Memory B cell (primary cell): Measurements from ENCODE around the gene LRRK1.

ENCODE experiments used
- ATAC-seq: fragments of 150-1000 bp; cut with Tn5 transposase; 2 replicates; pipeline ENCODE4 v1.10.0; 2021; ENCODE audit warnings: low read depth, mild to moderate bottlenecking, moderate library complexity
- DNase-seq, 2 donors: peaks; one replicate each; pipeline ENCODE4 v3.0.0; 2022; ENCODE audit warnings: low spot score in 2 of 2
- H3K27ac Mint-ChIP-seq: one replicate; pipeline ENCODE4 v1.8.0; 2022; ENCODE audit warnings: mild to moderate bottlenecking, moderate library complexity, mixed read lengths
- H3K27me3 Mint-ChIP-seq: one replicate; pipeline ENCODE4 v1.8.0; 2022; ENCODE audit warnings: mixed read lengths
- H3K36me3 Mint-ChIP-seq: one replicate; pipeline ENCODE4 v1.8.0; 2022; ENCODE audit warnings: mild to moderate bottlenecking, mixed read lengths
- H3K4me1 Mint-ChIP-seq: one replicate; pipeline ENCODE4 v1.8.0; 2022; ENCODE audit warnings: mixed read lengths
- H3K4me3 Mint-ChIP-seq: one replicate; pipeline ENCODE4 v1.8.0; 2022; ENCODE audit warnings: mild to moderate bottlenecking, moderate library complexity, mixed read lengths
- H3K9me3 Mint-ChIP-seq: one replicate; pipeline ENCODE4 v1.8.0; 2022; ENCODE audit warnings: mixed read lengths

LRRK1 gene

GRCh38 chr15:101038327-101039003, 119.3 kb downstream of the LRRK1 start:
- DNase-seq (no peak), ATAC-seq (no peak)
- Mint-ChIP-seq H3K4me1 (peaks cover 18% of the 10 kb centered on the region), H3K27me3 (no peaks in the 10 kb centered on the region), H3K27ac (no peak overlapping the region), H3K36me3 (peaks cover 53% of the 10 kb centered on the region), H3K4me3 (no peak overlapping the region), H3K9me3 (peaks cover 5% of the 10 kb centered on the region)

GRCh38 chr15:101039461-101039860, 120.3 kb downstream of the LRRK1 start:
- Mint-ChIP-seq H3K4me3 (no peak overlapping the region), H3K27ac (no peak overlapping the region), H3K9me3 (peaks cover 5% of the 10 kb centered on the region), H3K36me3 (peaks cover 49% of the 10 kb centered on the region), H3K27me3 (no peaks in the 10 kb centered on the region), H3K4me1 (peaks cover 15% of the 10 kb centered on the region)
- DNase-seq (no peak), ATAC-seq (no peak)

GRCh38 chr15:101042320-101042719, 123.2 kb downstream of the LRRK1 start:
- no peak overlapping the region for H3K27ac Mint-ChIP-seq
- no peak overlapping the region for H3K4me3 Mint-ChIP-seq
- ATAC-seq (no peak), DNase-seq (no peak)
- peaks cover 44% of the 10 kb centered on the region for H3K36me3 Mint-ChIP-seq
- no peaks in the 10 kb centered on the region for H3K4me1 Mint-ChIP-seq
- H3K9me3 Mint-ChIP-seq = peaks cover 1% of the 10 kb centered on the region
- no peaks in the 10 kb centered on the region for H3K27me3 Mint-ChIP-seq

GRCh38 chr15:101043011-101043410, 123.9 kb downstream of the LRRK1 start:
- Mint-ChIP-seq H3K27me3 (no peaks in the 10 kb centered on the region), H3K36me3 (peaks cover 44% of the 10 kb centered on the region), H3K9me3 (peaks cover 1% of the 10 kb centered on the region), H3K27ac (no peak overlapping the region), H3K4me3 (no peak overlapping the region), H3K4me1 (no peaks in the 10 kb centered on the region)
- ATAC-seq (no peak), DNase-seq (no peak)

- Mint-ChIP-seq H3K9me3 (peaks cover 1% of the 10 kb centered on the region), H3K4me1 (no peaks in the 10 kb centered on the region), H3K27me3 (no peaks in the 10 kb centered on the region), H3K4me3 (no peak overlapping the region), H3K27ac (no peak overlapping the region), H3K36me3 (peaks cover 40% of the 10 kb centered on the region)
- DNase-seq = no peak
- ATAC-seq = no peak
These were observed 124.9 kb downstream of the LRRK1 start for GRCh38 chr15:101043911-101044624.

GRCh38 chr15:101044625-101045235, 125.6 kb downstream of the LRRK1 start:
- H3K36me3 Mint-ChIP-seq = peaks cover 35% of the 10 kb centered on the region

GRCh38 chr15:101045236-101045646, 126.1 kb downstream of the LRRK1 start:
- ATAC-seq = no peak
- no peaks in the 10 kb centered on the region for H3K27me3 Mint-ChIP-seq
- H3K36me3 Mint-ChIP-seq = peaks cover 33% of the 10 kb centered on the region
- H3K4me1 Mint-ChIP-seq = no peaks in the 10 kb centered on the region
- H3K27ac Mint-ChIP-seq = no peak overlapping the region
- DNase-seq = no peak
- H3K4me3 Mint-ChIP-seq = no peak overlapping the region
- H3K9me3 Mint-ChIP-seq = peaks cover 1% of the 10 kb centered on the region

More at GRCh38 chr15:101044625-101045235, 125.6 kb downstream of the LRRK1 start:
- Mint-ChIP-seq H3K27me3 (no peaks in the 10 kb centered on the region), H3K9me3 (peaks cover 1% of the 10 kb centered on the region), H3K4me1 (no peaks in the 10 kb centered on the region), H3K27ac (no peak overlapping the region), H3K4me3 (no peak overlapping the region)
- no peak for ATAC-seq
- no peak for DNase-seq

GRCh38 chr15:101045835-101046691, 126.9 kb downstream of the LRRK1 start:
- peaks cover 1% of the 10 kb centered on the region for H3K9me3 Mint-ChIP-seq
- no peak overlapping the region for H3K4me3 Mint-ChIP-seq
- no peak for ATAC-seq
- H3K27me3 Mint-ChIP-seq = no peaks in the 10 kb centered on the region
- peaks cover 26% of the 10 kb centered on the region for H3K36me3 Mint-ChIP-seq
- no peak overlapping the region for H3K27ac Mint-ChIP-seq
- DNase-seq = no peak
- H3K4me1 Mint-ChIP-seq = no peaks in the 10 kb centered on the region

- no peak overlapping the region for H3K27ac Mint-ChIP-seq
These were observed 127.7 kb downstream of the LRRK1 start for GRCh38 chr15:101046826-101047225.

GRCh38 chr15:101047301-101047781, 128.2 kb downstream of the LRRK1 start:
- Mint-ChIP-seq H3K36me3 (peaks cover 19% of the 10 kb centered on the region), H3K27ac (no peak overlapping the region)
- DNase-seq = no peak

More at GRCh38 chr15:101046826-101047225, 127.7 kb downstream of the LRRK1 start:
- H3K4me3 Mint-ChIP-seq = no peak overlapping the region
- DNase-seq (no peak), ATAC-seq (no peak)
- H3K4me1 Mint-ChIP-seq = no peaks in the 10 kb centered on the region
- H3K36me3 Mint-ChIP-seq = peaks cover 21% of the 10 kb centered on the region
- no peaks in the 10 kb centered on the region for H3K9me3 Mint-ChIP-seq
- no peaks in the 10 kb centered on the region for H3K27me3 Mint-ChIP-seq

GRCh38 chr15:101048176-101048575, 129.0 kb downstream of the LRRK1 start:
- no peak overlapping the region for H3K4me3 Mint-ChIP-seq
- H3K36me3 Mint-ChIP-seq = peaks cover 15% of the 10 kb centered on the region
- H3K9me3 Mint-ChIP-seq = no peaks in the 10 kb centered on the region

More at GRCh38 chr15:101047301-101047781, 128.2 kb downstream of the LRRK1 start:
- no peaks in the 10 kb centered on the region for H3K27me3 Mint-ChIP-seq
- no peak for ATAC-seq
- H3K9me3 Mint-ChIP-seq = no peaks in the 10 kb centered on the region
- no peak overlapping the region for H3K4me3 Mint-ChIP-seq
- no peaks in the 10 kb centered on the region for H3K4me1 Mint-ChIP-seq

GRCh38 chr15:101048581-101049030, 129.4 kb downstream of the LRRK1 start:
- Mint-ChIP-seq H3K4me3 (no peak overlapping the region), H3K9me3 (no peaks in the 10 kb centered on the region), H3K4me1 (no peaks in the 10 kb centered on the region), H3K27ac (no peak overlapping the region), H3K36me3 (peaks cover 16% of the 10 kb centered on the region), H3K27me3 (no peaks in the 10 kb centered on the region)
- ATAC-seq = no peak
- no peak for DNase-seq

More at GRCh38 chr15:101048176-101048575, 129.0 kb downstream of the LRRK1 start:
- ATAC-seq (no peak), DNase-seq (no peak)
- Mint-ChIP-seq H3K27me3 (no peaks in the 10 kb centered on the region), H3K4me1 (no peaks in the 10 kb centered on the region), H3K27ac (no peak overlapping the region)

GRCh38 chr15:101049282-101049681, 130.1 kb downstream of the LRRK1 start:
- Mint-ChIP-seq H3K36me3 (peaks cover 21% of the 10 kb centered on the region), H3K4me3 (no peak overlapping the region), H3K27ac (no peak overlapping the region), H3K9me3 (no peaks in the 10 kb centered on the region), H3K27me3 (no peaks in the 10 kb centered on the region), H3K4me1 (no peaks in the 10 kb centered on the region)
- ATAC-seq = no peak
- no peak for DNase-seq
